Activated B cell treated with CpG ODN at 0.5 μM for 24 hours (primary cell): ENCODE measurements around the gene EHMT1. TPM values are rescaled to one million over a fixed set of nuclear protein-coding genes. Genes with fewer than 3 reads are reported as not detected.

Experiments used
- ATAC-seq: fragments of 200-7000 bp; cut with Tn5 transposase; one replicate; pipeline ENCODE4 v1.10.0; 2021; ENCODE audit warnings: low read depth, mild to moderate bottlenecking, moderate library complexity
- CTCF ChIA-PET: fragments of 350-600 bp; sonication (Branson Sonifier 250); formaldehyde crosslinking; loops from one replicate; lab custom pipeline; 2021; ENCODE audit warnings: antibody characterized with exemption; lab: Charles Lee
- POLR2A ChIA-PET: fragments of 350-600 bp; sonication (Branson Sonifier 250); formaldehyde crosslinking; loops from one replicate; lab custom pipeline; 2021; ENCODE audit warnings: antibody characterized with exemption; lab: Charles Lee
- DNase-seq: peaks from one replicate; pipeline ENCODE4 v3.0.0; 2022
- H3K27ac Mint-ChIP-seq: one replicate; pipeline ENCODE4 v1.8.0; 2020; ENCODE audit warnings: mixed read lengths
- H3K27me3 Mint-ChIP-seq: one replicate; pipeline ENCODE4 v1.8.0; 2021; ENCODE audit warnings: mixed read lengths
- H3K36me3 Mint-ChIP-seq: one replicate; pipeline ENCODE4 v1.8.0; 2021; ENCODE audit warnings: low read depth, mixed read lengths
- H3K4me1 Mint-ChIP-seq: one replicate; pipeline ENCODE4 v1.8.0; 2021; ENCODE audit warnings: mixed read lengths
- H3K4me3 Mint-ChIP-seq: one replicate; pipeline ENCODE4 v1.8.0; 2020; ENCODE audit warnings: mild to moderate bottlenecking, mixed read lengths
- H3K9me3 Mint-ChIP-seq: one replicate; pipeline ENCODE4 v1.8.0; 2020; ENCODE audit warnings: mixed read lengths
- CTCF ChIP-seq: fragments of 200-600 bp; IDR thresholded peaks from one replicate; pipeline ENCODE4 v1.8.0; 2022; ENCODE audit warnings: antibody characterized with exemption, mild to moderate bottlenecking
- intact Hi-C: fragments of 100-400 bp; cut with micrococcal nuclease; formaldehyde crosslinking; loops from one replicate; pipeline ENCODE4 v1.15.1; 2024
- total RNA-seq: library from RNA; stranded (reverse); gene quantifications from 2 replicates; pipeline ENCODE4 v1.2.3, GENCODE V29; 2022

The EHMT1 gene
- total RNA-seq, 1 donor from 2014 or later, result 163 TPM

DNA sequence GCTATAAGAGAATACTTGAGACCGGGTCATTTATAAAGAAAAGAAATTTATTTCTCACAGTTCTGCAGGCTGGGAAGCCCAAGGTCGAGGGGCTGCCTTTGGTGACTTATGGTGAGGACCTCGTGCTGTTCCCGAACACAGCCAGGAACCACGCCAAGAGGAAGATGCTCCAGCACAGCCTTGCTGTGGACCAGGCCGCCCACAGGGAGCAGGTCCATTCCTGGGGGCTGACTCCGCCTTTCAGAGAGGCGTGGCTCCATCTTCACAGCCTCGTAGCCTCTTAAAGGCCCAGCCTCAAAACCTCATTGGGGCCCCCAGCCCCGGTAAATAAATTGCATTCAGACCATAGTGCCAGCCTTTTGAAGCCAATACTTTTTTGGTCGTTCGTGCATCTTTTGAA is 165.2 kb downstream of the EHMT1 start:
- intact Hi-C loops, result no loop called here
- Mint-ChIP-seq H3K27me3 (no peaks in the 10 kb centered on the region), H3K36me3 (peaks cover 33% of the 10 kb centered on the region), H3K4me1 (peaks cover 4% of the 10 kb centered on the region), H3K4me3 (no peak overlapping the region), H3K27ac (no peak overlapping the region), H3K9me3 (no peaks in the 10 kb centered on the region)
- ATAC-seq (no peak), DNase-seq (no peak)
- no peak for TF ChIP-seq CTCF
- ChIA-PET CTCF (no interaction called here), POLR2A (no interaction called here)

DNA sequence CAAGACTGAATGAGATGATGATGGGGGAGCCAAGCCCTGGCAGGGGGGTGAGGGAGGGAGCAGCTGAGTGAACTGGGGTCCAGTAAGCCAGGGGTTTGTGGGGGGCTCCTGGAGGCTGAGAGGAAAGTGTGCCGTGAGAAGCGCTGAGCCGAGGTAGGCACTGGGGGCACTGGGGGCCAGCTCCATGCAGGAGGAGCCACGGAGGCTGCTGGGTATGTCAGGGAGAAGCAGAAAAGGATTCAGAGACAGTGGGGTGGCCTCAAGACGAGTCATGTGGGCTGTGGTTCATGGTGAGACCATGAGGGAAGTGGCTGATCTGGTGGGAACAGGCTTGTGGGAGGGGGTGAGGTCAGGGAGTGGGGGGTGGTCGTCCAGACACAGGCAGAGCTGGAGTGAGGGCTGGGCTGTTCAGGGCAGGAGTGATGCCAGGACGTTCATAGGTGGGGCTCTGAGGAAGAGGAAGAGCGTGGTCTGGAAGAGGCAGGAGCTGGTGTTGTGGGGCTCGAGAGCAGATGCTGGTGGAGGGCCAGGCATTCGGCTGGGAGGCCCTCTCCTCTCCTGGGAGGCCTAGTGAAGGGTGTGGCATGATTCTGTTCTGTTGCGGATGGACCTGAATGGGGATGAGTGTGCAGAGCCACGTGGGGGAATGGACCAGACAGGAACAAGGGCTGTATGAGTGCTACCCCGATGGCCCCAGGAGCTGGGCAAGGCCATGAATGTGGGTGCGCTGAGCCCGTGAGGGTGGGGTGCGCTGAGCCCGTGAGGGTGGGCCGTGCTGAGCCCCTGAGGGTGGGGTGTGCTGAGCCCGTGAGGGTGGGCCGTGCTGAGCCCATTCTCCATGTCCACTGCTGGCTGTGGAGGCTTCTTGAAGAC is 166.1 kb downstream of the EHMT1 start:
- CTCF ChIA-PET, result no interaction called here

DNA sequence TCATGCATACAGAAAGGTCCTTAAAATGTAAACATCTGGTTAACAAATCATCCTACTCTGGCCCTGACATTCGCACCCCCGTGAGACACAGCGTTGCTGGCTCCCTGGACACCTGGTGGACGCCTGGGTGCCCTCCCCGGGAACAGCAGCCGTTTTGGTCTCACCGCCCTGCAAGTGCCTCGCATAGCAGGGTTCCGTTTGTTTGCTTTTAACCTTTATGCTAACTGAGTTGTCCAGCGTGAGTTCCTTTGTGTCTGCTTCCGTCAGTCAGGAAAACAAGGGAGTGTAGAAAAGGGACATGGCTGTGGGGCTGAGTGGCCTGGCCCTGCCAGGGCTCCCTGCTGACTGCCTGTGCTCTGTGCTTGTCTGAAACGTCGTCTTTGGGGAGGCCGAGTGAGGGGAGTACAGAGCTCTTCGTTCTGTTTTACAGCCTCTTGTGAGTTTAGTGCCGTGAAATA is 166.9 kb downstream of the EHMT1 start:
- ChIA-PET CTCF (no interaction called here), POLR2A (no interaction called here)
- no peaks in the 10 kb centered on the region for H3K9me3 Mint-ChIP-seq
- peaks cover 7% of the 10 kb centered on the region for H3K4me1 Mint-ChIP-seq
- no peaks in the 10 kb centered on the region for H3K27me3 Mint-ChIP-seq
- DNase-seq (no peak), ATAC-seq (no peak)
- intact Hi-C loops, result no loop called here
- no peak overlapping the region for H3K4me3 Mint-ChIP-seq
- TF ChIP-seq CTCF, result no peak
- peak overlapping the region; percentile 41 for H3K27ac Mint-ChIP-seq
- H3K36me3 Mint-ChIP-seq, result peaks cover 43% of the 10 kb centered on the region

More for the DNA sequence above, 166.1 kb downstream of the EHMT1 start:
- Mint-ChIP-seq H3K9me3 (no peaks in the 10 kb centered on the region), H3K36me3 (peaks cover 37% of the 10 kb centered on the region), H3K4me1 (peaks cover 7% of the 10 kb centered on the region), H3K27ac (no peak overlapping the region), H3K4me3 (no peak overlapping the region), H3K27me3 (no peaks in the 10 kb centered on the region)
- ATAC-seq (no peak), DNase-seq (no peak)
- POLR2A ChIA-PET, result no interaction called here
- TF ChIP-seq CTCF, result no peak
- intact Hi-C loops, result no loop called here

- Mint-ChIP-seq H3K36me3 (peaks cover 50% of the 10 kb centered on the region), H3K9me3 (no peaks in the 10 kb centered on the region), H3K4me1 (peaks cover 7% of the 10 kb centered on the region), H3K27me3 (no peaks in the 10 kb centered on the region), H3K4me3 (no peak overlapping the region), H3K27ac (no peak overlapping the region)
- DNase-seq (no peak), ATAC-seq (no peak)
- no peak for TF ChIP-seq CTCF
- POLR2A ChIA-PET, result no interaction called here
- intact Hi-C loops, result no loop called here
- CTCF ChIA-PET, result no interaction called here
Measured at GRCh38 chr9:137786511-137786920, 167.7 kb downstream of the EHMT1 start.

- H3K27me3 Mint-ChIP-seq, result no peaks in the 10 kb centered on the region
- CTCF ChIA-PET, result no interaction called here
Measured at GRCh38 chr9:137787381-137787780, 168.6 kb downstream of the EHMT1 start.

More at GRCh38 chr9:137787381-137787780, 168.6 kb downstream of the EHMT1 start:
- DNase-seq (no peak), ATAC-seq (no peak)
- intact Hi-C loops, result no loop called here
- peaks cover 58% of the 10 kb centered on the region for H3K36me3 Mint-ChIP-seq
- H3K9me3 Mint-ChIP-seq, result no peaks in the 10 kb centered on the region
- H3K27ac Mint-ChIP-seq, result no peak overlapping the region
- POLR2A ChIA-PET, result no interaction called here
- TF ChIP-seq CTCF, result no peak
- H3K4me1 Mint-ChIP-seq, result peaks cover 7% of the 10 kb centered on the region
- H3K4me3 Mint-ChIP-seq, result no peak overlapping the region
